HG02852 (cell line): ENCODE measurements around the gene TAF8.

ENCODE experiments used
- ATAC-seq: cut with Tn5 transposase; IDR thresholded peaks from one replicate; pipeline ENCODE4 v1.9.1; 2021; ENCODE audit warnings: mild to moderate bottlenecking, moderate library complexity; ENCODE audit not compliant: unreplicated experiment

The TAF8 gene

DNA sequence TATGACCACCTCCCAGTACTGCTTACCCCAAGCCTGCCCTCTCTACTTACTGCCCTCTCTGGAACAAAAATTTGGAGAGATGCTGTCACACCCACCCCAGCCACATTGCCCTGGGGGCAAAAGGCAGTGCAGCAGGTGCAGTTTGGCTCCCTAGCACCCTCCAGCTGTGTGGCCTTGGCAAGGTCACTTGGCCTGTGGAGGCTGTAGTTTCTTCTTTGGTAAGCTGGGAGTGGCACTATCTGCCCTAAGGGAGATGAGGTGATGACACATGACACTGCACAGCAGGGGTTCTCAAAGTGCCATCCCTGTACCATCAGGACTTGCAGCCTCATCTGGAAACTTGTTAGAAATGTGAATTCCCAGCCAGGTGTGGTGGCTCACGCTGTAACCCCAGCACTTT, 44.8 kb downstream of the TAF8 start:
- no peak for ATAC-seq

DNA sequence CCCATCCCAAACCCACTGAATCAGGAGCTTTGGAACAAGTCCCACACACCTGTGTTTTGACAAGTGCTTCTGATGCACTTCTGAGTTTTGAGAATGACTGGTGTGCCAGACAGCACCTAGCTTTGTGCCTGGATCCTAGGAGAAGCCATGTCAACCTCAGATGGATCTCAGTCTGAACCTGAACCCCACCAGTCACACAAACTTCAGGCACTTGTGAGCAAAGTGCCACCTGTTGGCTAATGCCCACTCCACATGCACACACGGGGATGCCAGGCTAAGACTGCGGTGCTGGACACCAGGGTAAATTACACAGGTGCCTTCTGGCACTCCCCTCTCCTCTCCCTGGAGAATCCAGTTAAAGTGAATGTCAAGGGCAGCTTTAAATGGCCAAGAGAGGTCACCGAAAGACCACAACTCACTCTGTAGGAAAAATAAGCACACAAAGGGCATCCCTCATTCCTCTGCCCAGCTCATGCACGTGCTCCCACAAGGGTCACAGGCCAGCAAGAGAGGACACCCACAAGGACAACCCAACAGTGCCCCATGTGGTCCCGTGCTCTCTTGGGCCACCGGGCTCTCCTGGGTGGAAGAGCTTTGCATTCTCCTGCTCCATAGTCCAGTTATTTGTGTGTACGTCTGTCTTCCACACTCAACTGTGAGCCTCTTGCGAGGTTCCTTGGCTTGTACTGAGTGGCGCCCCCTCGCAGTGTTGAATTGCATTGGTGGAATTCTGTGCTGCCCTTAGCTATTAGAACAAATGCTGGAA, 45.6 kb downstream of the TAF8 start:
- no peak for ATAC-seq

DNA sequence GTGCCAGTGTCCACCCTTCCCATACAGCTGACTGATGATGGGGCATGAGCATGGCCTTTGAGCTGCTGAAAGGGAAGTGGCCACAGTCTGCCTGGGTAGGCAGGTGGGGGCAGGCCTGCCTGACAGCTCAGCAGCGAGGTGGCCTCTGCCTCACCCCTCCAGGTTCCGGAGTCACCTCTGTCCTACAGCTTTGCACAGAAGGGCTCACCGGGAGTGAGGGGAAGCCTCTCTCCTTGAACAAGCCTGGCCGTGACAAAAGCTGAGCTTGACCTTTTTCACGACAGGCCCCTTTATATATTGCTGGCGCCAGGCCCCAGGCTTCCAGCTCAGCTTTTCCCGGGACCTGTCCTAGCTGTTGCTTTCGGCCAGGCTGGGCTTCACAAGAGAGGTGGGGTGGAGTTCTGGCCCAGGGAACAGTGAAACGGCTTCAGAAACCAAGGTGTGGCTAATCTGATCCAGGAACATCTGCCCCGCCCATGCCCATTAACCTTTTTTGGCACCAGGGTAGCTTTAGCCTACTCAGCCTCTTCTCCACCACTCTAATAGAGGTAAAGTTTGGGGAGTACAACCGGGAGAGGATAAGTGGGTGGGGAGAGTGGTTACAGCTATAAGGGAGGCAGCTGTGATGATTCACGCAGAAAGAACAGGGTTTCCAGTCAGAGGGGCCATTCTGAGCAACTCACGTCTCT, 49.2 kb downstream of the TAF8 start:
- no peak for ATAC-seq

DNA sequence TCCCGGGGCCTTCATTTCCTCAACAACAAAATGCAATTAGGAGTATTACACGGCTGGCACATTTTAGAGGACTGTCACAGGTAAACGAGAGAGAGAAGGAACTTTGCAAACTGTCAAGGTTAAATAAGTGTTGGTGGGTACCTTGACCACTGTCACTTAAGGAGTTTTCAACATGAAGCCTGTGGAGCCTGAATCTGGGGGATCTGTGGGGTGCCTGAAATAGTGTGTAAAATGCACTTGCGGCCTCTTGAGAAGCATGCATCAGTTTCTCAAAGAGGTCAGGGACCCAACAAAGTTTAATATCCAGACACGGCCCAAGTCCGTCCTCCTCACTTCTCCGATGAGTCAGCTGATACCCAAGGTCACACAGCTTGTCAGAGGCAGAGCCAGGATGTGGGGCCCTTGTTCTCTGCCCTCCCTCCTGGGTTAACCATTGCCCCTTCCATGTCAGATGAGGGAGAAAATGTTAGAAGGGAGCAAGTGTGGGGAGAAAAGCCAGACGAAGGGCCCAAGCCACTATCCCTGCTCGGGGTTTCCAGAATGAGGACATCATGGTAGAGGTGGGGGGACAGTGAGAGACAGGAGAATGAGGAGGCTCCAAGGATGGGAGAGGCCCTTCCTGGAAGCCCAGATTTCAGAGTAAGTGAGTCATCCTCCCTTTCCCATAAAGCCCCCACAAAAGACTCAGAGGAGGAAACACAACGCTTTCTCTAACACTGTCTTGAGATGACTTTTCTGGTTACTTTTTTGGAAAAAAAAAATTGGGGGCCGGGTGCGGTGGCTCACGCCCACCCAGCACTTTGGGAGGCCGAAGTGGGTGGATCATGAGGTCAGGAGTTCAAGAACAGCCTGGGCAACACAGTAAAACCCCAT, 49.9 kb downstream of the TAF8 start:
- no peak for ATAC-seq

DNA sequence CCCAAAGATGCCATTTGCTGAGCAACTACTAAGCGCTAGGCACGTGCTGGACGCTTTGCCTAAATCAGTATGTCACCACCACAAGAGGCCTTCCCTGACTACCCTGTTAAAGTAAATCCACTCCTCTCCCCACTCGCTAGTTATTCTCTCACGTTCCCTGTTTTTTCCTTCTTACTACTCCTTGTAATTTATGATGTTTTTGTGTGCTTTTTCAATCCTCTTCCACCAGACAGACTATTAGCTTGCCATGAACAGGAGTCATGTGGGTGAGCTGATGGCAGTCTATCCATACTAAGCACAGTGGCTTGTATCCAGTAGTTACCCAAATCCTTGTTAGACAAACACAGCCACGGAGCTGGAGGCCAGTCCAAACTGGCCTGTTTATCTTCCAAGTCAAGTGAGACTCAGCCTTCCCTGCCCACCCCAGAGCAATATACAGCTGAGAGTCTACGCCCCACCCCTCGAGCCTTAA, 50.9 kb downstream of the TAF8 start:
- ATAC-seq, result no peak

DNA sequence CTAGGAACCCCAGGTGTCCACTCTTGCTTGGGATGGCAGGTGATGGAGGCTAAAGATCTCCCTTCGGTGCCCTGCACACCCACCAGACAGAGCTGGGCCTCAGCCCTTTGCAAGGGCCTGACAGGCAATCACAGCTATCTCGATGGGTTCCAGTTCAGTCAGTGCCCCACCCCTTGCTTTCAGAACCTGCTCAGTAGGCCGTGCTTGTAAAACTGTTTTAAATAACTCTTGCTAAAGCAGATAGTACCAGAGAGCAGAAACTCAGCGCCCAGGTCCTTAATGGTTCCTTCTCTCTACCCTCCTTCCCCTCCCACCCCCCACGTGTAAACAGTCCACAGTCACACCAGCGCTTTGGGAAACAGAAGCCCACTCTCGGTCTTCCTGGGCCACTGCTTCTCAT, 52.9 kb downstream of the TAF8 start:
- no peak for ATAC-seq

DNA sequence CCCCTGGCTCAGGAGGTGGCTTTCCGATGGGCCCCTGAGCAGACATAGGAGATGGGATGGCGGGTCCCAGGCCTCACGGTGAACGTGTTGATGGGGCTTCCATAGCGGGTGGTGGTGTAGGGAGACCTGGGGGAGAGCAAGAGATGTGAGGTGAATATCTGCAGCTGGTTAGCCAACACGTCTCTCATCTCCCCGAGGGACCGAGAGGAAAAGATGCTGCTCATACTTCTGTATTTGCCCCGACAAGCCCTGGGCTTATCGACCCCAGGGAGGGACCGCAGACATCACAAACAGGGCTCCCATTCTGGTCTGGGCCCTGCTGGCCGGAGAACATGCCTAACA, 53.4 kb downstream of the TAF8 start:
- ATAC-seq, result no peak

DNA sequence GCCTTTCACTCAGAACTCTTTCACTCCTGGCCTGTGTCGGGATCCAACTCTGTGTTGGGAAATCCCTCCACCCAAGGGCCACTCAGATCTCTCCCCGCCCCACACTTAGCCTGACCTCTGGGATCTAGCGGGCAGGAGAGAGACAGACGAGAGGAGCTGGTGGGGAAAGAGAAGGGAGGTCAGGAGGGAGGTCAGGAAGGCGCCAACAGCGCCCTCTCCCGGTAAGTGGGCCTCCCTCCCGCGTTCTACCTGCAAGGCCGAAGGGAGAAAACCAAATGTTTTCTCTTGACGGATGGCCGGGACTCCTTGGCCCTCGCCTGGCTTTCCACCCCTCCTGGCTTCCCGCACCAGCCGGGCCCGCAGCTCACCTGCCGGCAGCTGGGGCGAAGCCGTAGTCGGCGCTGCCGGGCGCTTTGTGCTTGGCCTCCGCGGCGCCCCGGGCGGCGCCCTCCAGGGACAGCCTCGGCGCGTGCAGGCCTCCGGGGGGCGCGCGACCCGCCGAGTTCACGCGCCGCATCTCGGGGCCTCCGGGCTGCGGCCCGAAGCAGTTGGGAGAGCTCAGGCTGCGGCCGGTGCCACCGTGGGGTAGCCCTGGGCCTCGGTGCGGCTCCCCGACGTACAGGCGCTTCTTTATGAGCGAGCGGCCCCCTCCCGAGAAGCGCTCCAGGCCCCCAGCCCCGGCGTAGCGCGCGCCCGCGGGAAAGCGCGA, 53.9 kb downstream of the TAF8 start:
- peak; percentile 75 for ATAC-seq

DNA sequence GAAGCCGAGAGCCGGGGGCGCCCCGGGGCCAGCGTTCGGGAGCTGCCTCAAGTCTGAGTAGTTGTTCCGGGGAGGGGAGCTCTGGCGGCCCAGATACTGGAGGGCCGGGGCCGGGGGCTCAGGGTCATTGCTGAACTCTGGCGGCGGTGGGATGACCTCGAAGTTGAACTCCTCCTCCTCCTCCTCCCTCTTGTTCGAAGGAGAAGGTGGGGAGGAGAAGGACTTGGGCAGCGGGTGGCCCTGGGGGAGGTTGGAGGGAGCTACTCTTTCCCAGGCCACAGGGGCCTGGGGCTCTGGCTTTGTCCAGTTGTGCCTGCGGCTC, 54.4 kb downstream of the TAF8 start:
- ATAC-seq, result no peak

DNA sequence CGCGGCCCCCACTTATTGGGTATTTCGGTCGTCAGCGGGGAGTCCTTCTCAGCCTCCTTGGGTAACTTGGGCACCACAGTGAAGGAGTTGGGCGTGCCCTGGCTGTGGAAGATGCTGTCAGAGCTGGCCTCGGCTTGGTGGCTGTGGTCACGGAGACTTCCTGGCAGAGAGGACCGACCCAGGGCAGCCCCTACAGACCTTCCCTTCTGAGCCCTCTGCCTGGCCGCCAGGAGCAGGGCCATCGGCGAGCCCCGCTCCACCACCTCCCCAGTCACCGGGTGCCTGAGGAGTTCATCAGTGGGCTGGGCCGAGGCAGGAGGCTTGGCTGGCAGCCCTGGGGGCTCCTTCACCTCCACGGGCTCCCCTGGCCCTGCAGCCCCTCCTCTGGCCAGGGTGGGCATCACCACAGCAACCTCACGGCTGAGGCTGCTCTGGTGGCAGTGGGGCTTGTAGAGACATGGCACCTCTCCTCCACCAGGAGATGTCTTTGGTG, 54.9 kb downstream of the TAF8 start:
- ATAC-seq, result no peak

DNA sequence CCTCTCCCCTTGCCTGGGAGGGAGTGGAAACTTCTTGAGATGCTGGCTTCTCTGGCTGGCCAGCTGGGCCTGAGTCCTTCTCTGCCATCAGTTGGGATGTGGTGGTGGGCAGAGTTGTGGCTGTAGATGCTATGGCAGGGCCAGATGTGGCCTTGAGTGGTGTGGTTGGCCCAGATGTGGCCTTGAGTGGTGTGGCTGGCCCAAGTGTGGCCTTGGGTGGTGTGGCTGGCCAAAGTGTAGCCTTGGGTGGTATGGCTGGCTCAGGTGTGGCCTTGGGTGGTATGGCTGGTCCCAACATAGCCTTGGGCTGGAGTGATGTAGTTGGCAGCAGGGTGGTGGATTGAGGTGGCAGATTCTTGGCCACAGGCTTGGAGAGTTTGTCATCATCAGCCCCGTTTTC, 55.4 kb downstream of the TAF8 start:
- ATAC-seq, result no peak

DNA sequence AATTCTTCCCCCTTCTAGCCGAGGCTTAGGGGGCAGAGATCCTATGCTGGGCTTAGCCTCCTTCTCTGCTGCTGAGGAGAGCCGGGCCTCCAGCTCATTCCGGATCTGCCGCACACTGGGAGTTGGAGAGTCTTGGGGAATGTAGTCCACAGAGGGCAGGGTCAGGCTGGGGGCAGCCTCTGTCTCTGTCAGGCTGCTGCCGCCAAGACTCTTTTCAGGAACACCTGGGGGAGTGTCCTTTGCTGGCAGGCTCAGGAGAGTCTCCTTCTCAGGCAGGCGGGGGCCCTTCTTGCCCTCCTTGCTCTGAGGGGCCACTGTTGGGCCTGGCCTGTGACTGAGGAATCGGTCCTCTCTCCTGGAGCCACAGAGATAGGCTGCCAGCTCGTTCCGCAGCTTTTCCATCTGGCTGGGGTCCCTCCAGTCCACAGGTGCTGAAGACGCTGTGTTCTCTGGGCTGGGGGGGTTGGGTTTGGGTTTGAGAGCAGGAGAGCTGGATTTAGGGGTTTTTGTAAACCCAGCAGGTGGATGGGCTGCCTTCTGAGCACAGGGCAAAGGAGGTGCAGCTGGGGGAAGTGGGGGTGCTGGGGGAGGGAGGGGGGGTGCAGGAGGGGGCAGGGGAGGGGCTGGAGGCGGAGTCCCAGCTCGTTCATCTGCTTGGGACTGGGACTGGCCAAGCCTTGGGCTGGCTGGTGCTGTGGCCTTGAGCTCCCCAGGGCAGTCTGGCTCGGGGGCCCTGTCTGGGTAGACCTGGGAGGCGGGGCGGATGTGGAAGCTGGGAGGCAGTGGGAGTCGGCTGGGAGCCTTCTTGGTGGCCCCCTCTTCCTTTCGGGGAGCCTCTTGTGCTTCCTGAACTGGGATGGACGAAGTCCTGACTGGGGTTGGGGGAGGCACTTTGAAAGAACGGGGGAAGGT, 56.0 kb downstream of the TAF8 start:
- no peak for ATAC-seq

DNA sequence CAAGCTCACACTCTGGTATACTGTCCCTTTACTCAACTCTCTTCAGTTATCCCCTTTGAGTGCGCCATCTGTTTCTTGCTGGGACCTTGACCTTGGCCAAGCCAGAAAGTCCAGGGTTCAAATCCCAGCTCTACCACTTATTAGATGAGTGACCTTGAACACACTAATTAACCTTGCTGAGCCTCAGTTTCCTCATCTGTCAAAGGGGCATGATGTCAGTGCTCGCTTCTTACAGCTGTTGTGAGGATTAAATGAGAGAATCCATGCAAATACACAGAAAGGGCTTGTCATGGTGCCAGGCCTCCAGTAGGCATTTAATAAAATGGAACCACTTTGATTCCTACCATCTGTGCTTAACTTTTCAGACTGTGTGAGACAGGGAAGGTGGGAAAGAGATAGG, 57.7 kb downstream of the TAF8 start:
- no peak for ATAC-seq

DNA sequence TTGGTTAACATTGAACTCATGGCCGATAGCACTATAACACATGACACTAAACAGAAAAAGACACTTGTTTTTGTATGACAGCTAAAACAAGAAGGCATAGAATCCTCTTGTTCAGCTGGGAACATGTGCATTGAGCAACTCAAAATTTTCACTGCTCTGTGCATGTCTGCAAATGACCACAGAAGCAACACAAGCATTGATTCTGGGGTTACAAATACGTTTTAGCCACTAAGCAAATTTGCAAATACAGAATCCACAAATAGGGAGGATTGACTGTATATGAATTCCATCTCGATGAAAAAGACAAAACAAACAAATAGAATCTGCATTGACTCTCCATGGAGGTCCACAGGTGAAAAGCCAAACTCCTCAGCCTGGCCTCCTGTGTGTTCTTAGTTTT, 60.4 kb downstream of the TAF8 start:
- no peak for ATAC-seq

DNA sequence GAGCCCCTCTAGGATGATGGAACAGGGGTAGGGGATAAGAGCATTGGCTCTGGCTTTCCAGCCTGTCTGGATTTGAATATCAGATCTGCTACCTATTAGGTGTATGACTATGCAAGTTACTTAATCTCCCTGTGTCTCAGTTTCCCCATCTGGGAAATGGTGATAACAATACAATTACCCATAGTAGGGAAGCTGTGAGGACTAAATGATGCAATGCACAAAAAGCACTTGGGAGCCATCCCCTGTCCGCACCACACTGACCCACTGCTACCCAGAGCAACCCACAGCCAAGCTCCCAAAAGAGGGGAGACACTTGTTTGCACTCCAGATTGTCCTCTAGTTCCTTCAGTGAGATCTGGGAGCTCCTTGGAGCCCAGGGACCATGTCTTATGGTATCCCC, 62.0 kb downstream of the TAF8 start:
- no peak for ATAC-seq

DNA sequence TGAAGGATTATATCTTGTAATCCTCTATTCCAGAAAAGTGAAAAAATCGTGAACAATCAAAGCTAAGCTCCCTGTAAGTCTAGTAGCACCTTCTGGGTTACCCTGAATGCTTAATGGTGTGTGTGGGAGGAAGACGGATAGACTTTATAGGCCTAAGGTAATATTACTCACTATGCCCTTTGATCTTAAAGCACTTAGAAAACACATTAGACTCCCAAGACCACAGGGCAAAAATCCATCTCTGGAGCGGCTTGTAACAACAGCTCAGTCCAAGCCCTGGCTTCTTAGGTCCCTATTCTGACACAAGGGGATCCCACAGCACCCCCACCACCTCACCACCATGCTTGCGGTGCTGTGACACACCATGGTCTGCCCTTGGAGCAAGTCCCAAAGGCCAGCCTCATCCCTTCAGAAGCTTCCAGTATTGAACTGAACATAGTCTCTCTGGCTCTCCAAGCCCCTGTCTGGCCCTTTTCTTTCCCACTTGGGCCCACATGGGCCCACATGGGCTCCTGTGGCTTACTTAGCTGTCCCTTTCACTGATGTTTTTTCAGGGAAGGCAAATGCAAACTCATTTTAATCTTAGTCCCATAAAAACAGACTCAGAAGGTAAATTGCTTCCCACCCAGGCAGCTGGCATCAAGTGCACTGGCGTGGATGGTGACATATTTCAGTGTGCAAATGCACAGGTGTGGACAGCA, 63.8 kb downstream of the TAF8 start:
- ATAC-seq, result no peak

DNA sequence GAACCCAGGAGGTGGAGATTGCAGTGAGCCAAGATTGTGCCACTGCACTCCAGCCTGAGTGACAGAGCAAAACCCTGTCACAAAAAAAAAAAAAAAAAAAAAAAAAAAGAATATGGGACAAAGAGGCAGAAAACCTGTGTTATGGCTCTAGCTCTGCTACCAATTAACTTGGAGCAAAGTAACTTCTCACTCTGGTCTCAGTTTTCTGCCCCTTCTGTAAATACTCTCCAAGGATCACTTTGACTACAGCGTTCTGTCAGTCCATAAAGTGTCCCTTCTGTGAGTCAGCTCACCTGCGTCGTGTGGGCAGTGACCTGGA, 67.5 kb downstream of the TAF8 start:
- no peak for ATAC-seq

DNA sequence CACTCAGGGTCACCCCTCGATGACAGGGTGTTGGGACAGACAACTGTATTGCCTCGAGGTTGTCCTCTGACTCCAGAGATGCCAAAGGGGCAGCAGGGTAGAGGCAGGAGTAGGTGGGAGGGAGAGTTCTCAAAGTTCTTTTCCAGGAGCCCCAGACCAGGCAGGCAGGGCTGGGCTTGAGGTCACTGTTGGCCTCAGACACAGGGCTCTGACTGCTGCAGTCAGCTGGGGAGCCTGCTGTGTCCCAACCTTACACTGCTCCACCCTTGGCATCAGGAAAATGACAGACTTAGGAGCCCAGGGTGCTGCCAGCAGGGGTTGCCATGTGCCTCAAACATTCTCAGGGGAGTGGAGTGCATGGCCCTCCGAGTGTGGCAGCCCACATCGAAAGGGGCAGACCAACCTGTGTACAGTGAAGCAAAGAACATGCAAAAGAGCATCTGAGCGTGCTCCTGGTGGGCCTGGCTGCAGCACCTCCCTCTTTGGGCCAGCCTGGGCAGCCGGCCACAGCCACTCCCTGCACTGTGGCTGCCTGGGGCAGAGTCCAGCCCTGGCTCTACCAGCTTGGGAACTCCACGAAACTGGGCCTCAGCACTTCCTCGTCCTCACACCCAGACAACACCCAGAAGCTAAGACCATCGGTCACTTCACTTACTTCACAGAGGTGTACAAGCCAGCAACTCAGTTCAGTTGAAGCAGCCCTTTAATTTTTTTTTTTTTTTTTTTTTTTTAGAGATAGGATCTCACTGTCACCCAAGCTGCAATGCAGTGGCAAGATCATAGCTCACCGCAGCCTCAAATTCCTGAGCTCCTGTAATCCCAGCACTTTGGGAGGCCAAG, 68.1 kb downstream of the TAF8 start:
- no peak for ATAC-seq
